Suprapubic skin (tissue), 4 donors: Measurements from ENCODE around the gene ATF7. TPM values are rescaled to one million over a fixed set of nuclear protein-coding genes. Genes with fewer than 3 reads are reported as not detected.
"Not testable (repeated sequence)": the region's sequence is repeated elsewhere in the genome, so short reads cannot be mapped to it uniquely, and the experiment has no call there.

Experiments
- DNase-seq, 2 donors: peaks; one replicate each; pipeline ENCODE4 v3.0.0-alpha.2; 2019; ENCODE audit warnings: low spot score in 2 of 2
- H3K27ac ChIP-seq: fragments of 200-600 bp; sonication (generic); one replicate; pipeline ENCODE4 v1.5.1; 2019
- H3K27me3 ChIP-seq: fragments of 200-600 bp; sonication (generic); one replicate; pipeline ENCODE4 v1.5.1; 2019
- H3K36me3 ChIP-seq: fragments of 200-600 bp; sonication (generic); one replicate; pipeline ENCODE4 v1.5.1; 2019
- H3K4me1 ChIP-seq: fragments of 200-600 bp; sonication (generic); one replicate; pipeline ENCODE4 v1.5.1; 2019
- H3K4me3 ChIP-seq: fragments of 200-600 bp; sonication (generic); one replicate; pipeline ENCODE4 v1.5.1; 2019; ENCODE audit warnings: mild to moderate bottlenecking
- H3K9me3 ChIP-seq: fragments of 200-600 bp; sonication (generic); one replicate; pipeline ENCODE4 v1.5.1; 2019
- CTCF ChIP-seq, 2 donors: fragments of 200-600 bp in 1 of 2; fragments of 450-650 bp in 1 of 2; sonication (generic) in 1 of 2; IDR thresholded peaks; one replicate each; pipeline ENCODE4 v1.5.1; 2016 to 2019; ENCODE audit warnings: antibody characterized with exemption in 2 of 2, mild to moderate bottlenecking in 1 of 2, moderate library complexity in 1 of 2
- EP300 ChIP-seq: sonication (generic); formaldehyde crosslinking; IDR thresholded peaks from one replicate; pipeline ENCODE4 v1.6.1; 2017; ENCODE audit warnings: antibody characterized with exemption
- POLR2A ChIP-seq, 2 donors: fragments of 450-650 bp; IDR thresholded peaks; one replicate each; pipeline ENCODE4 v1.6.1; 2017; ENCODE audit warnings: antibody characterized with exemption in 2 of 2, mild to moderate bottlenecking in 2 of 2, moderate library complexity in 2 of 2
- POLR2AphosphoS5 ChIP-seq, 3 donors: sonication (generic); formaldehyde crosslinking; IDR thresholded peaks; one replicate each; pipeline ENCODE4 v1.6.1; 2017; ENCODE audit warnings: antibody characterized with exemption in 3 of 3
- WGBS: methylation state at CpG from one replicate; pipeline ENCODE4 v1.1.5; 2018; 5-methylcytosine and 5-hydroxymethylcytosine counted together
- total RNA-seq, 4 donors: library from RNA; depleted of rRNA; stranded (reverse); fragments of >200 nt; gene quantifications; one replicate each; pipeline ENCODE4 v1.1.0, GENCODE V29; 2016

ATF7 gene
- total RNA-seq, 4 donors from 2014 or later: 26.7 to 60.7 (median 40.5) TPM

- DNase-seq: no peak
- TF ChIP-seq POLR2A (IDR thresholded peaks at IDR 0.05) (no peak), POLR2AphosphoS5 (IDR thresholded peaks at IDR 0.05) (no peak), EP300 (no peak), CTCF (IDR thresholded peaks at IDR 0.05) (no peak)
- Histone ChIP-seq H3K4me3 (no peak overlapping the region), H3K9me3 (no peaks in the 10 kb centered on the region), H3K36me3 (peaks cover 6% of the 10 kb centered on the region), H3K27me3 (no peaks in the 10 kb centered on the region), H3K4me1 (peaks cover 35% of the 10 kb centered on the region), H3K27ac (peak overlapping the region; percentile 29)
Measured at GRCh38 chr12:53603196-53603595, 23.0 kb downstream of the ATF7 start.

- peaks cover 40% of the 10 kb centered on the region for H3K4me1 ChIP-seq
- 65% methylated on average over 10 of the region's 10 CpGs for WGBS
- peaks cover 6% of the 10 kb centered on the region for H3K36me3 ChIP-seq
Measured at GRCh38 chr12:53602176-53602864, 23.9 kb downstream of the ATF7 start.

GRCh38 chr12:53601296-53601847 lies 24.8 kb downstream of the ATF7 start:
- TF ChIP-seq CTCF (IDR thresholded peaks at IDR 0.05): no peak
- no peak for TF ChIP-seq POLR2A (IDR thresholded peaks at IDR 0.05)
- TF ChIP-seq POLR2AphosphoS5 (IDR thresholded peaks at IDR 0.05): no peak
- no peak for TF ChIP-seq EP300
- H3K27me3 ChIP-seq: no peaks in the 10 kb centered on the region
- H3K27ac ChIP-seq: peak overlapping the region; percentile 32
- 41% methylated on average over 12 of the region's 12 CpGs for WGBS
- peaks cover 6% of the 10 kb centered on the region for H3K36me3 ChIP-seq
- DNase-seq: no peak
- peaks cover 50% of the 10 kb centered on the region for H3K4me1 ChIP-seq
- no peaks in the 10 kb centered on the region for H3K9me3 ChIP-seq
- H3K4me3 ChIP-seq: peak overlapping the region; percentile 19

More at GRCh38 chr12:53602176-53602864, 23.9 kb downstream of the ATF7 start:
- Histone ChIP-seq H3K27ac (no peak overlapping the region), H3K4me3 (no peak overlapping the region), H3K27me3 (no peaks in the 10 kb centered on the region), H3K9me3 (no peaks in the 10 kb centered on the region)
- no peak for DNase-seq
- TF ChIP-seq EP300 (no peak), POLR2AphosphoS5 (IDR thresholded peaks at IDR 0.05) (no peak), POLR2A (IDR thresholded peaks at IDR 0.05) (no peak), CTCF (IDR thresholded peaks at IDR 0.05) (no peak)

- Histone ChIP-seq H3K36me3 (peaks cover 6% of the 10 kb centered on the region), H3K4me1 (peaks cover 55% of the 10 kb centered on the region), H3K9me3 (no peaks in the 10 kb centered on the region), H3K4me3 (peak overlapping the region; percentile 19), H3K27ac (peak overlapping the region; percentile 32), H3K27me3 (no peaks in the 10 kb centered on the region)
- no peak for DNase-seq
- 87% methylated on average over 13 of the region's 13 CpGs for WGBS
- TF ChIP-seq POLR2AphosphoS5 (IDR thresholded peaks at IDR 0.05): no peak
- TF ChIP-seq EP300: no peak
- no peak for TF ChIP-seq CTCF (IDR thresholded peaks at IDR 0.05)
- TF ChIP-seq POLR2A (IDR thresholded peaks at IDR 0.05): no peak
Measured at GRCh38 chr12:53600490-53601295, 25.5 kb downstream of the ATF7 start.

- DNase-seq: no peak
- H3K27me3 ChIP-seq: no peaks in the 10 kb centered on the region
- H3K27ac ChIP-seq: no peak overlapping the region
- WGBS: 86% methylated on average over 2 of the region's 2 CpGs
- peaks cover 65% of the 10 kb centered on the region for H3K4me1 ChIP-seq
- TF ChIP-seq EP300: no peak
- TF ChIP-seq CTCF (IDR thresholded peaks at IDR 0.05): no peak
- TF ChIP-seq POLR2A (IDR thresholded peaks at IDR 0.05): no peak
- no peak for TF ChIP-seq POLR2AphosphoS5 (IDR thresholded peaks at IDR 0.05)
- no peaks in the 10 kb centered on the region for H3K9me3 ChIP-seq
- H3K4me3 ChIP-seq: no peak overlapping the region
- peaks cover 6% of the 10 kb centered on the region for H3K36me3 ChIP-seq
Measured at GRCh38 chr12:53599579-53599978, 26.6 kb downstream of the ATF7 start.

GRCh38 chr12:53598971-53599370 lies 27.2 kb downstream of the ATF7 start:
- H3K36me3 ChIP-seq, DNase-seq, H3K4me3 ChIP-seq, H3K27ac ChIP-seq, H3K27me3 ChIP-seq, H3K9me3 ChIP-seq: not testable (repeated sequence)
- H3K4me1 ChIP-seq: peaks cover 60% of the 10 kb centered on the region
- WGBS: 97% methylated on average over 2 of the region's 2 CpGs
